ENCODE data around the gene PAFAH1B2. TPM values are rescaled to one million over a fixed set of nuclear protein-coding genes. Genes with fewer than 3 reads are reported as not detected.

The PAFAH1B2 gene
- total RNA-seq, 1 experiment from 2014 or later: 91.3 TPM

DNA sequence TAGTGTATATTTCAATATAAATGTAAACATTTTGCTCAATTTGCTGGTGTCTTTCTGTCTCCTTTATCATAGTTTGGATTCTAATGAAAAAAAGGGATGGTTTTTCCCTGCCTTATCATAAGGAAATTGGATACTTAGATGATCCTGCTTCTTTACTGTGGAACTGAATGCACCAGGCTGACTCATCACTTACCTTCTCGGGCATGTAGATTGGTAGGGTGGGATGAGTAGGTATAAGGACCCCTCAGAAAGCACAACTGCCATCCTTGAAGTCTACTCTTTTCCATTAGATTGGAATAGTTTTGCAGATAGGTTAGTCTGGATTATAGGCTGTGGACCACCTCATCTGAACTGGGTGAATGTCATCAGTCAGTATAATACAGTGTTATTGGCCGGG is 26.9 kb downstream of the PAFAH1B2 start:
- H4K20me1 ChIP-seq (ENCODE audit: insufficient read depth): peaks cover 29% of the 10 kb centered on the region
- H3K27ac ChIP-seq: no peak overlapping the region
- CTCF ChIA-PET: no interaction called here

GRCh38 chr11:117171404-117172061 is 27.4 kb downstream of the PAFAH1B2 start:
- Histone ChIP-seq H3K9me3 (ENCODE audit: insufficient read depth, low read depth) (no peaks in the 10 kb centered on the region), H4K20me1 (ENCODE audit: insufficient read depth) (peaks cover 24% of the 10 kb centered on the region), H3K27me3 (ENCODE audit: insufficient read depth, low read depth) (no peaks in the 10 kb centered on the region), H3K79me2 (ENCODE audit: low read depth) (no peaks in the 10 kb centered on the region), H3K4me1 (replicated peaks; ENCODE audit: insufficient read depth) (no peaks in the 10 kb centered on the region), H2AFZ (no peak overlapping the region), H3K4me3 (no peak overlapping the region), H3K4me2 (no peak overlapping the region), H3K27ac (no peak overlapping the region), H3F3A (ENCODE audit: insufficient read depth, low read depth) (peaks cover 25% of the 10 kb centered on the region; the same call in 1 of the 2 replicates), H3K36me3 (ENCODE audit: low read depth) (peaks cover 34% of the 10 kb centered on the region), H3K9me2 (ENCODE audit: insufficient read depth) (no peaks in the 10 kb centered on the region)
- TF ChIP-seq EZH2 (IDR thresholded peaks at IDR 0.05; ENCODE audit: low read depth) (no peak), CTCF (conservative IDR thresholded peaks at IDR 0.05) (no peak)
- no TSS peak for BruUV-seq (replicated peaks)
- no peak for DNase-seq
- intact Hi-C loops (cut with micrococcal nuclease; ENCODE audit: unreplicated experiment): no loop called here
- ChIA-PET POLR2A (ENCODE audit: unreplicated experiment) (no interaction called here), CTCF (interaction anchor here (0.5 kb wide), 1 partner anchor 128 kb away, joined by 4 read pairs; no protein-coding TSS in a partner anchor)

More for the DNA sequence above, 26.9 kb downstream of the PAFAH1B2 start:
- intact Hi-C loops (cut with micrococcal nuclease; ENCODE audit: unreplicated experiment): no loop called here
- POLR2A ChIA-PET (ENCODE audit: unreplicated experiment): no interaction called here
- H3K36me3 ChIP-seq (ENCODE audit: low read depth): peaks cover 39% of the 10 kb centered on the region
- no peak for DNase-seq
- no peaks in the 10 kb centered on the region for H3K79me2 ChIP-seq (ENCODE audit: low read depth)
- no peak overlapping the region for H3K4me2 ChIP-seq
- H3K27me3 ChIP-seq (ENCODE audit: insufficient read depth, low read depth): no peaks in the 10 kb centered on the region
- no TSS peak for BruUV-seq (replicated peaks)
- no peak overlapping the region for H3K4me3 ChIP-seq
- H3K9me2 ChIP-seq (ENCODE audit: insufficient read depth): no peaks in the 10 kb centered on the region
- peaks cover 25% of the 10 kb centered on the region; the same call in 1 of the 2 replicates for H3F3A ChIP-seq (ENCODE audit: insufficient read depth, low read depth)
- H2AFZ ChIP-seq: no peak overlapping the region
- H3K4me1 ChIP-seq (replicated peaks; ENCODE audit: insufficient read depth): no peaks in the 10 kb centered on the region
- no peak for TF ChIP-seq EZH2 (IDR thresholded peaks at IDR 0.05; ENCODE audit: low read depth)
- no peak for TF ChIP-seq CTCF (conservative IDR thresholded peaks at IDR 0.05)
- no peaks in the 10 kb centered on the region for H3K9me3 ChIP-seq (ENCODE audit: insufficient read depth, low read depth)

DNA sequence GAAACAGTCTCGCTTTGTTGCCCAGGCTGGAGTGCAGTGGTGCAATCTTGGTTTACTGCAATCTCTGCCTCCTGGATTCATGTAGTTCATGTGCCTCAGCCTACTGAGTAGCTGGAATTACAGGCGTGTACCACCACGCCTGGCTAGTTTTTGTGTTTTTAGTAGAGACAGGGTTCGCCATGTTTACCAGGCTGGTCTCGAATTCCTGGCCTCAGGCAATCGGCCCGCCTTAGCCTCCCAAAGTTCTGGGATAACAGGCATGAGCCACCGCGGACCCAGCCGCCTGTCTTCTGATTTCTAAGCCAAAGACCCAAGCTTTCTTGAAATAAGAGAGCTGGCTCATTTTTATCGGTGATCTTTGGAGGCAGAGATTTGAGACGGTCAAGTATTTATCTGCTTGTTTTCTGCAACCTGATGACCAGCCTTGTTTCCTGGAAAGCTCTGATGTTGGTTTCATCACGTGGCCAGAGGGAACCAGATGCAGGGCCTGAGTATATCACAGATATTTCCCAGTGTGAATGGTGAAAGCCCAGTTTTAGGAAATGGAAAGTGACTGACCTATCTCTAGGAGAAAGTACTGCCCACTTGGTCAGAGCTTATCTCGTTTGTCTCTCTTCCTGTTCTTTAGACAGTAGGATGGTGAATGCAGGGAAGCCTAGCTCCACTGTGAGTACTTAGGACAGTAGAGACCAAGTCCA is 28.8 kb downstream of the PAFAH1B2 start:
- Histone ChIP-seq H3K9me2 (ENCODE audit: insufficient read depth) (no peaks in the 10 kb centered on the region), H3K27me3 (ENCODE audit: insufficient read depth, low read depth) (no peaks in the 10 kb centered on the region), H2AFZ (no peak overlapping the region), H3K27ac (no peak overlapping the region), H3K4me3 (no peak overlapping the region), H3K79me2 (ENCODE audit: low read depth) (no peaks in the 10 kb centered on the region), H3K4me2 (no peak overlapping the region), H4K20me1 (ENCODE audit: insufficient read depth) (peaks cover 16% of the 10 kb centered on the region), H3K4me1 (replicated peaks; ENCODE audit: insufficient read depth) (peaks cover 5% of the 10 kb centered on the region), H3K9me3 (ENCODE audit: insufficient read depth, low read depth) (no peaks in the 10 kb centered on the region), H3K36me3 (ENCODE audit: low read depth) (peaks cover 22% of the 10 kb centered on the region), H3F3A (ENCODE audit: insufficient read depth, low read depth) (peaks cover 27% of the 10 kb centered on the region; the same call in 1 of the 2 replicates)
- ChIA-PET CTCF (no interaction called here), POLR2A (ENCODE audit: unreplicated experiment) (interaction anchor here (0.6 kb wide), 2 partner anchors 399 to 1262 kb away, joined by 3 read pairs; no protein-coding TSS in a partner anchor)
- TF ChIP-seq CTCF (conservative IDR thresholded peaks at IDR 0.05) (no peak), EZH2 (IDR thresholded peaks at IDR 0.05; ENCODE audit: low read depth) (no peak)
- TSS peak; percentile 3 for BruUV-seq (replicated peaks)
- no peak for DNase-seq
- intact Hi-C loops (cut with micrococcal nuclease; ENCODE audit: unreplicated experiment): no loop called here
